ENCODE data around the gene DLG4. TPM values are rescaled to one million over a fixed set of nuclear protein-coding genes. Genes with fewer than 3 reads are reported as not detected.
"Not testable (repeated sequence)": the region's sequence is repeated elsewhere in the genome, so short reads cannot be mapped to it uniquely, and the experiment has no call there.

The DLG4 gene
- polyA plus RNA-seq, 3 donors, result 28.3 to 47.7 (median 37.6) TPM

GRCh38 chr17:7178973-7179316 lies 40.7 kb downstream of the DLG4 start:
- no peak for DNase-seq (ENCODE audit: extremely low read depth in 1 of 11, low read depth in 9 of 11, low spot score in 4 of 11)

GRCh38 chr17:7177954-7178477 lies 41.6 kb downstream of the DLG4 start:
- DNase-seq (ENCODE audit: extremely low read depth in 1 of 11, low read depth in 9 of 11, low spot score in 4 of 11), result peak in 5 of 11 donors; percentile 42 to 66 (median 49)

DNA sequence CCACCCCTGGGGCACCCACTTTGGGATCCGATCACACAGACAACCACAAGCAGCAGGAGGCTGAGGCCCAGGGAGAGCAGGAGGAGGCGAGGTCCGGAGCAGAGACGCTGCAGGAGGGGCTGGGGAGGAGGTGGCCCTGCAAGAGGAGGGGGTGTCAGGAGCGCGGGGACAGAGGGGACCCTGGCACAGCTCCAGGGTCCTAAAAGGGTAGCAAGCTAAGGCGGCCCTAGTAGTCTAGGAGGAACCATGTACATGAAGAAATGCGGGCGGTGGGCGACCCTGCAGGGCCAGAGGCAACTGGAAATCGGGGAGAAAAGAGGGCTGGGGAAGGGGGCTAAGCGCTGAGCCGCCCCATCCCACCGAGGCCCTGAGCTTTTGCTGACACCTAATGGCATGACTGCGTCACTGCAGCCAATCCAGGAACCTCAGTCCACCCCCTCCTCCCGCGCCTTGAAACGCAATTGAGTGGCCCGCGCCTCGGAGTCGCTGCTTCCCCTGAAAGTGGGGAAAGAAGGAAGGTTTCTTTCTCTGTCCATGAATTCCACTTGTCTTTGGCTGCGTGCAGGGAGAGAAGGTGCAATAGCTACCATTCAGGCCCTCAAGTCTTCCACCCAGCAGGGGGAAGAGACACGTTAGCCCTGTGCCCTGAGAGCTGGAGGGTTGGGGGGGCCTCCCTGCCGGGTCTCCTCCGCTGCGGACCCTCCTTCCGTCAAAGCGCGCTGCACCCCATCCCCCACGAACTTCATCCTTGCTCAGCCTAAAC lies 42.3 kb downstream of the DLG4 start:
- peak in 10 of 11 donors; percentile 70 to 84 (median 82) for DNase-seq (ENCODE audit: extremely low read depth in 1 of 11, low read depth in 9 of 11, low spot score in 4 of 11)

GRCh38 chr17:7176841-7177190 lies 42.8 kb downstream of the DLG4 start:
- peak in 3 of 11 donors; percentile 27 to 35 (median 33) for DNase-seq (ENCODE audit: extremely low read depth in 1 of 11, low read depth in 9 of 11, low spot score in 4 of 11)

- no peak for DNase-seq (ENCODE audit: extremely low read depth in 1 of 11, low read depth in 9 of 11, low spot score in 4 of 11)
Observed at GRCh38 chr17:7176107-7176840, 43.4 kb downstream of the DLG4 start.

- no peak for DNase-seq (ENCODE audit: extremely low read depth in 1 of 11, low read depth in 9 of 11, low spot score in 4 of 11)
Observed at GRCh38 chr17:7175330-7175733, 44.3 kb downstream of the DLG4 start.

DNA sequence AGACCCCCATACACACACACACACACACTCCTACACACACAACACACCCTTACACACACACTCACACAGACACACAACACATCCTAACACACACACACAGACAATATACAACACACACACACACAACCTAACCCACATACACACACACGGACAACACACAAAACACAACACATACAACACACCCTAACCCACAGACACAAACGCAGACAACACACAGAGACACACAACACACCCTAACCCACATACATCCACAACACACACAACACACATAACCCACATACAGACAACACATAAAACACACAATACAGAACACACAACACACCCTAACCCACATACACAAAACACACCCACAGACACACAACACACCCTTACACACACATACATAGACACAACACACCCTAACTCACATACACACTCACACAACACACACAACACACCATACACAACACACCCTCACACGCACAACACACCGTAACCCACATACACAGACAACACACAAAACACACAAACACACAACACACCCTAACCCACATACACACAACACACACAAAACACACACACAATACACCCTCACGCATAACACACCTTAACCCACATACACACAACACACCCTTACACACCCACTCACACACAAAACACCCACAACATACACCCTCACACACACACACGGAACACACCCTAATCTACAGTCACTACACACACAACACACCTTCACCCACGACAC lies 44.9 kb downstream of the DLG4 start:
- DNase-seq (ENCODE audit: extremely low read depth in 1 of 11, low read depth in 9 of 11, low spot score in 4 of 11), result no peak

DNA sequence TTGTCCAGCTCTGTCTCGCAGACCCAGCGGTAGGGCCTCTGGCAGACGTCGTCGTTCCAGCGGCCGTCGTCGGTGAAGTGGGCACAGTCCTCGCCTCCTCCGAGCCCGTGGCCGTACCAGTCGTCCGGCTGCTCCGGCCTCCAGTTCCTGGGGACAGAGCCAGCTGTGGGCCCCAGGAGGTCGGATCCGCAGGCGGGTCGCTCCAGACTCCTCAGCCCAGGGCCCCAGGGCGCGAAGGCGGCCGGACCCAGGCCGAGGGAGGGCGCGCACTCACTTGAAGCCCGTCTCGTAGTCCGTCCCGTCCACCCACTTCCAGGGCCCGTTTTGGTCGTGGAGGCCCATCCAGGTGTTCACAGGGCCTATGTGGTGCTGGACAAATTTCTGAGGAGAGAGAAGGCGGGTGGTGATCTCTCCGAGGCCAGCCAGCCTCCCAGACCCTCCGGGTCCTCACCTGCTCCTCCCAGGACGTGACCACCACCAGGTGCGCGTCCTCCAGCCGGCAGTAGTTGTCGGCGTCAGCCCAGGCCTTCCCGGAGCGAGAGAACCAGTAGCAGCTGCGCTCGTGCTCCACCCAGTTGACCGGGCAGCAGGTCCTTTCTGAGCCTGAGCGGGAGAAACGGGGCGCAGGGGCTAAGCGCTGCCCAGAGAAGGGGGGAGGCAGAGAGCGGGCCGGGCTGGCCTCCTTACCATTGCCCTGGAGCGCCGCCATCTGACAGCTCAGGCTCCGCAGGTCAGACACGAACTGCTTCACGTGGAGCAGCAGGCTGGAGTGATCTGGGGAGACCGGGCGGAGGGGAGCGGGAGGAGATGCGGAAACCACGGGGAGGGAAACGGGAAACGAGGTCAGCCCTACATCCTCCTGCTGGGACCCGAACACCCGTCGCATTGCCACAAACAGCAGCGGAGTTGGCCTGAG lies 45.7 kb downstream of the DLG4 start:
- DNase-seq (ENCODE audit: extremely low read depth in 1 of 11, low read depth in 9 of 11, low spot score in 4 of 11), result peak in 8 of 11 donors; percentile 32 to 62 (median 56)

GRCh38 chr17:7172522-7173191 lies 47.0 kb downstream of the DLG4 start:
- not testable (repeated sequence) for DNase-seq (ENCODE audit: extremely low read depth in 1 of 11, low read depth in 9 of 11, low spot score in 4 of 11)

- not testable (repeated sequence) for DNase-seq (ENCODE audit: extremely low read depth in 1 of 11, low read depth in 9 of 11, low spot score in 4 of 11)
Observed at GRCh38 chr17:7169565-7169908, 50.1 kb downstream of the DLG4 start.

GRCh38 chr17:7168841-7169564 lies 50.6 kb downstream of the DLG4 start:
- not testable (repeated sequence) for DNase-seq (ENCODE audit: extremely low read depth in 1 of 11, low read depth in 9 of 11, low spot score in 4 of 11)

- no peak for DNase-seq (ENCODE audit: extremely low read depth in 1 of 11, low read depth in 9 of 11, low spot score in 4 of 11)
Observed at GRCh38 chr17:7167832-7168231, 51.8 kb downstream of the DLG4 start.

- DNase-seq (ENCODE audit: extremely low read depth in 1 of 11, low read depth in 9 of 11, low spot score in 4 of 11), result no peak
Observed at GRCh38 chr17:7166873-7167272, 52.8 kb downstream of the DLG4 start.

GRCh38 chr17:7159571-7159970 lies 60.1 kb downstream of the DLG4 start:
- not testable (repeated sequence) for DNase-seq (ENCODE audit: extremely low read depth in 1 of 11, low read depth in 9 of 11, low spot score in 4 of 11)

DNA sequence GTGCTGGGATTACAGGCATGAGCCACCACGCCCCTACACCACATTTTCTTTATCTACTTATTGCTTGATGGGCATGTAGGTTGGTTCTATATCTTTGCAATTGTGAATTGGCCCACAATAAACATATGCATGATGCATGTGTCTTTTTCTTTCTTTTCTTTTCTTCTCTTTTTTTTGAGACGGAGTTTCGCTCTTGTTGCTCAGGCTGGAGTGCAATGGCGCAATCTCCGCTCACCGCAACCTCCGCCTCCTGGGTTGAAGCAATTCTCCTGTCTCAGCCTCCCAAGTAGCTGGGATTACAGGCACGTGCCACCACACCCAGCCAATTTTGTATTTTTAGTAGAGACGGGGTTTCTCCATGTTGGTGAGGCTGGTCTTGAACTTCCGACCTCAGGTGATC lies 61.2 kb downstream of the DLG4 start:
- not testable (repeated sequence) for DNase-seq (ENCODE audit: extremely low read depth in 1 of 11, low read depth in 9 of 11, low spot score in 4 of 11)

DNA sequence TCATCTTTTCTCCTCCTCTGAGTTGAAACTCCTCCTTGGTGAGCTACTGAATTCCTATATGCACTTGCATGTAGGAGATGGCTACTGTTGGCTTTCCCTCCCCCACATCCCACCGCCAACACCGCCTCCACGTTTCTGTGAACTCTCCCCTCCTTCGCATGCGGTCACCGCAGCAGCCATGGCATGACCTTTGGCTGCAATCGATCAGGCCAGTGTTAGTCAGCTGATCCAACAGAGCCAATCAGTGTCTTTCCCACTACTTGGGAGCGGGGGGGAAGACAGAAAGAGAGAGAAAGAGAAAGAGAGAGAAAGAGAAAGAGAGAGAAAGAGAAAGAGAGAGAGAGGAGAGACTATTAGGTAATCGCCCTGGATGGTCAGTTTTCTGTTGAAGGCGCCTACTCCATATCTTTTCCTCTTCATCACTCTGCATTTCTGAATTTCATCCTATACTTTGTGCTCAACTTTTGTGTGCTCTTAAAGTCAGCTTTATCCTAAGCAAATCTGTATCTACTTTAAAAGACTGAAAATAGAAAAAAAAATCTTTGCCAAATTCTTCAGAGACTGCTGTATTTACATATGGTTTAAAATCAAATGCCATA lies 63.2 kb downstream of the DLG4 start:
- no peak for DNase-seq (ENCODE audit: extremely low read depth in 1 of 11, low read depth in 9 of 11, low spot score in 4 of 11)

GRCh38 chr17:7147772-7148171 lies 71.9 kb downstream of the DLG4 start:
- no peak for DNase-seq (ENCODE audit: extremely low read depth in 1 of 11, low read depth in 9 of 11, low spot score in 4 of 11)
